Calu3 (cell line): ENCODE measurements around the gene HSDL1. TPM values are rescaled to one million over a fixed set of nuclear protein-coding genes. Genes with fewer than 3 reads are reported as not detected.
"Not testable (repeated sequence)": the region's sequence is repeated elsewhere in the genome, so short reads cannot be mapped to it uniquely, and the experiment has no call there.

Source experiments
- BruUV-seq: library from RNA; stranded (reverse); fragments of 400-500 nt; replicated peaks from 2 replicates; lab custom pipeline; 2021; lab: Mats Ljungman, UMichigan
- CTCF ChIA-PET: fragments of 300-600 bp; sonication (Branson Sonifier 250); formaldehyde crosslinking; loops from one replicate; lab custom pipeline; 2022; ENCODE audit warnings: antibody characterized with exemption; lab: Charles Lee
- DNase-seq: peaks from one replicate; pipeline ENCODE4 v3.0.0; 2022
- H3K27ac Mint-ChIP-seq: one replicate; pipeline ENCODE4 v1.8.0; 2022; ENCODE audit warnings: mixed read lengths; ENCODE audit not compliant: unreplicated experiment
- H3K27me3 Mint-ChIP-seq: one replicate; pipeline ENCODE4 v1.8.0; 2022; ENCODE audit warnings: mixed read lengths; ENCODE audit not compliant: unreplicated experiment
- H3K36me3 Mint-ChIP-seq: one replicate; pipeline ENCODE4 v1.8.0; 2022; ENCODE audit warnings: mild to moderate bottlenecking, moderate library complexity, mixed read lengths; ENCODE audit not compliant: insufficient read depth, unreplicated experiment
- H3K4me1 Mint-ChIP-seq: one replicate; pipeline ENCODE4 v1.8.0; 2022; ENCODE audit warnings: mild to moderate bottlenecking, low read depth, mixed read lengths; ENCODE audit not compliant: unreplicated experiment
- H3K4me3 Mint-ChIP-seq: one replicate; pipeline ENCODE4 v1.8.0; 2022; ENCODE audit warnings: mild to moderate bottlenecking, low read depth, moderate library complexity, mixed read lengths; ENCODE audit not compliant: unreplicated experiment
- H3K9me3 Mint-ChIP-seq: one replicate; pipeline ENCODE4 v1.8.0; 2022; ENCODE audit warnings: low read depth, mixed read lengths; ENCODE audit not compliant: unreplicated experiment
- intact Hi-C: fragments of 100-400 bp; cut with micrococcal nuclease; formaldehyde crosslinking; loops from one replicate; pipeline ENCODE4 v1.10.0; 2022; ENCODE audit not compliant: unreplicated experiment
- total RNA-seq: library from RNA; stranded (reverse); gene quantifications from 2 replicates; pipeline ENCODE4 v1.2.3, GENCODE V29; 2022
- TF ChIP-seq, protein P1 (sequence below): fragments of 200-600 bp; IDR thresholded peaks from one replicate; pipeline ENCODE4 v1.8.0; 2022; ENCODE audit warnings: antibody characterized with exemption; ENCODE audit not compliant: unreplicated experiment

Gene HSDL1
- total RNA-seq, 1 experiment from 2014 or later: 20.8 TPM

DNA sequence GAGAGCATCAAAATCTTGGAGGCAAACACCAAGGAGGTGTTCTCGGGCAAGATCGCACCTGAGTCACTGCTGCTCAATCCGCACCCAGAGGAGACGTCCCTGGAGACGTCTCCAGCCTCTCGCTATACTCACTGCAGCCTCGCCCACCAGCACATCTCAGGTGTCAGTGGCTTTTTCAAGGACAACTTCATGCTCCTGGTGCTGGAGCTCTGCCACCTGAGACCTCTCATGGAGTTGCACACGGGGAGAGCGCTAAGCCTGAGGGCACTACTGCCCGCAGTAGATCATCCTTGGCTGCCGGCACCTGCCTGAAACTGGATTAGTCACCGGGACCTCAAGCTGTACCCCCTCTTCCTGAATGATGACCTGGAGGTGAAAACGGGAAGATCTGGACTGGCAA lies 25.6 kb downstream of the HSDL1 start:
- H3K36me3 Mint-ChIP-seq: peaks cover 30% of the 10 kb centered on the region
- H3K27ac Mint-ChIP-seq: no peak overlapping the region
- no peaks in the 10 kb centered on the region for H3K27me3 Mint-ChIP-seq
- CTCF ChIA-PET: no interaction called here
- TF ChIP-seq, protein P1, sequence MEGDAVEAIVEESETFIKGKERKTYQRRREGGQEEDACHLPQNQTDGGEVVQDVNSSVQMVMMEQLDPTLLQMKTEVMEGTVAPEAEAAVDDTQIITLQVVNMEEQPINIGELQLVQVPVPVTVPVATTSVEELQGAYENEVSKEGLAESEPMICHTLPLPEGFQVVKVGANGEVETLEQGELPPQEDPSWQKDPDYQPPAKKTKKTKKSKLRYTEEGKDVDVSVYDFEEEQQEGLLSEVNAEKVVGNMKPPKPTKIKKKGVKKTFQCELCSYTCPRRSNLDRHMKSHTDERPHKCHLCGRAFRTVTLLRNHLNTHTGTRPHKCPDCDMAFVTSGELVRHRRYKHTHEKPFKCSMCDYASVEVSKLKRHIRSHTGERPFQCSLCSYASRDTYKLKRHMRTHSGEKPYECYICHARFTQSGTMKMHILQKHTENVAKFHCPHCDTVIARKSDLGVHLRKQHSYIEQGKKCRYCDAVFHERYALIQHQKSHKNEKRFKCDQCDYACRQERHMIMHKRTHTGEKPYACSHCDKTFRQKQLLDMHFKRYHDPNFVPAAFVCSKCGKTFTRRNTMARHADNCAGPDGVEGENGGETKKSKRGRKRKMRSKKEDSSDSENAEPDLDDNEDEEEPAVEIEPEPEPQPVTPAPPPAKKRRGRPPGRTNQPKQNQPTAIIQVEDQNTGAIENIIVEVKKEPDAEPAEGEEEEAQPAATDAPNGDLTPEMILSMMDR: no peak
- H3K4me1 Mint-ChIP-seq: peaks cover 8% of the 10 kb centered on the region
- no peaks in the 10 kb centered on the region for H3K9me3 Mint-ChIP-seq
- no peak overlapping the region for H3K4me3 Mint-ChIP-seq
- DNase-seq: no peak
- intact Hi-C loops: no loop called here
- no TSS peak for BruUV-seq

GRCh38 chr16:84118315-84118714 lies 26.7 kb downstream of the HSDL1 start:
- peaks cover 29% of the 10 kb centered on the region for H3K36me3 Mint-ChIP-seq
- H3K4me1 Mint-ChIP-seq, H3K27me3 Mint-ChIP-seq, BruUV-seq, DNase-seq, H3K4me3 Mint-ChIP-seq, CTCF ChIA-PET, intact Hi-C loops, H3K27ac Mint-ChIP-seq, H3K9me3 Mint-ChIP-seq: not testable (repeated sequence)

DNA sequence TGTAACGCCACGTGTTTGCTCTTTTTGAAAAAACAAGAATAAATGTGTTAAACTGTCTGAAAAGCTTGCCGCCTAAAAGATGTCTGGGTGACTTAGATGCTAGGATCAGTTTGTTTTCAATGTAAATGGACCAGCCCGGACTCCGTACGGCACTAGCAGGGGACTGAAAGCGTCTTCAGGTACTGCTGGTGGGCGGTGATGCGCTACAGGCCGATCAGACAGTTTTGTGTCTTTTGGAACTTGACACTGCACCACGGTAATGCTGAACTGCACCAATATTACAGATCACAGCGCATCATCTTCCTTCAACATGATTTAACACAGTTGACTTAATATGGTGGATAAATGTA lies 27.5 kb downstream of the HSDL1 start:
- no TSS peak for BruUV-seq
- Mint-ChIP-seq H3K4me3 (peak overlapping the region; percentile 82), H3K9me3 (no peaks in the 10 kb centered on the region), H3K27ac (peak overlapping the region; percentile 88), H3K27me3 (no peaks in the 10 kb centered on the region), H3K4me1 (peaks cover 8% of the 10 kb centered on the region), H3K36me3 (peaks cover 29% of the 10 kb centered on the region)
- intact Hi-C loops: no loop called here
- TF ChIP-seq, protein P1: no peak
- DNase-seq: no peak
- CTCF ChIA-PET: interaction anchor here (1.0 to 1.8 kb wide), 6 partner anchors 27 to 69 kb away, joined by 4 to 15 read pairs (median 4); partner anchors contain the start of genes DNAAF1, HSDL1 and TAF1C

DNA sequence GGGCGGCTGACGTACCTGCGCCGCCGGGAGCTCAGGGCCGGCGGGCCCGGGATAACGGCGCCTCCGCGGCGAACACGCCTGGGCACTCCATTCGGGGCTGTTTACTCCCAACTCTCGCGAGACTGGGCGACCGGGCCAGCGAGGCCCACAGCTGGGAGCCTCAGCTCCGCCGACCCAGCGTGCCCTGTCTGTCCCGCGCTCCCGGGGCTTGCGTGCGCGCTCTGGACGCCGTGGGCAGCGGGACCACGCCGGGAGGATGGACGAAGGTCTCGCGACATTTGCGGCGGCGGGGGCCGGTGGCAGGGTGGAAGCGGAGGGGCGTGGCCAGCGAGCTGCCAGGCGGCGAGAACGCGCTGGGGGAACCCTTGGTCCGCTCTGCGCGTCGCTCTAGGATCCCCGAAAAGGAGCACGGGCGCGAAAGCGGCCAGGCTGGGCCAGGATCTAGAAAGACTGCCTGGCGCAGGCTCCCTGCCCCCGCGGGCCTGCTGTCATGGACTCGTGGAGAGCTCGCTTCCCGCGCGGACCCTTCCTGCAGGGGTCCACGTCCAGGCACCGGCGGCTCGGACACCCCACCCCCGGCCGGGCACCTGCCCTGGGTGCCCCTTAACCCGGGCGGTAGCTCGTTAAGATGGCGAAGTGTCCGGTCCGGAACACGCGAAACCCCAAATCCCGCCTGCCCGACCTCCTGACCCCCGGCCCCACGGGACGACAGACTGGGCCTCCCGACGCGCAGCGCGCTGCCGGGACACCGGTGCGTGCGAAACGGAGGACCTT lies 28.1 kb downstream of the HSDL1 start, which contains the start of gene MBTPS1:
Gene MBTPS1, minus strand, starts transcription at position 223 of the 774 bp plus-strand sequence. CDS start 15,159 bp downstream, outside the sequence.
- intact Hi-C loops: no loop called here
- TF ChIP-seq, protein P1: no peak
- H3K27ac Mint-ChIP-seq: peak within 1 kb of the TSS; percentile 88
- DNase-seq: peak; percentile 100
- TSS peak; percentile 87 for BruUV-seq
- H3K4me1 Mint-ChIP-seq: peaks cover 8% of the 10 kb centered on the region
- CTCF ChIA-PET: interaction anchor here (0.7 to 1.8 kb wide), 9 partner anchors 13 to 70 kb away, joined by 3 to 15 read pairs (median 4); partner anchors contain the start of genes DNAAF1, HSDL1 and TAF1C
- H3K4me3 Mint-ChIP-seq: peak within 1 kb of the TSS; percentile 82
- no peaks in the 10 kb centered on the region for H3K27me3 Mint-ChIP-seq
- no peaks in the 10 kb centered on the region for H3K9me3 Mint-ChIP-seq
- H3K36me3 Mint-ChIP-seq: peaks cover 29% of the 10 kb centered on the region
